RWPE2 (cell line): ENCODE data around the gene RNF207.

ENCODE experiments used
- ATAC-seq: fragments of 200-7000 bp; cut with Tn5 transposase; 3 replicates; pipeline ENCODE4 v1.9.1; 2021; ENCODE audit warnings: low read depth
- DNase-seq: peaks from one replicate; pipeline ENCODE4 v3.0.0-alpha.2; 2020; ENCODE audit warnings: low spot score
- H3K27ac ChIP-seq: fragments of 450-650 bp; 2 replicates; pipeline ENCODE4 v1.5.1; 2017; ENCODE audit warnings: mild to moderate bottlenecking; ENCODE audit not compliant: poor library complexity, severe bottlenecking
- H3K27me3 ChIP-seq: fragments of 250-450 bp; sonication (Bioruptor Pico); 2 replicates; pipeline ENCODE4 v1.5.1; 2021; ENCODE audit warnings: mild to moderate bottlenecking, moderate library complexity; ENCODE audit not compliant: insufficient read depth, poor library complexity, severe bottlenecking
- H3K36me3 ChIP-seq: fragments of 250-450 bp; sonication (Bioruptor Pico); 2 replicates; pipeline ENCODE4 v1.5.1; 2020; ENCODE audit warnings: low read depth, mild to moderate bottlenecking, moderate library complexity
- H3K4me1 ChIP-seq: fragments of 250-450 bp; sonication (Bioruptor Pico); 2 replicates; pipeline ENCODE4 v1.5.1; 2021; ENCODE audit warnings: mild to moderate bottlenecking, moderate library complexity; ENCODE audit not compliant: insufficient read depth, poor library complexity, severe bottlenecking
- H3K4me3 ChIP-seq: fragments of 250-450 bp; sonication (Bioruptor Pico); 2 replicates; pipeline ENCODE4 v1.5.1; 2021; ENCODE audit warnings: mild to moderate bottlenecking, moderate library complexity; ENCODE audit not compliant: severe bottlenecking
- H3K9me3 ChIP-seq: fragments of 250-450 bp; sonication (Bioruptor Pico); 2 replicates; pipeline ENCODE4 v1.5.1; 2021; ENCODE audit warnings: mild to moderate bottlenecking, moderate library complexity; ENCODE audit not compliant: severe bottlenecking
- CTCF ChIP-seq: fragments of 450-650 bp; IDR thresholded peaks from one replicate; pipeline ENCODE4 v1.5.1; 2017; ENCODE audit warnings: mild to moderate bottlenecking, moderate library complexity; ENCODE audit not compliant: poor library complexity, severe bottlenecking

Gene RNF207

GRCh38 chr1:6252374-6252710 lies 46.4 kb downstream of the RNF207 start:
- peaks cover 11% of the 10 kb centered on the region for H3K27me3 ChIP-seq
- DNase-seq (no peak), ATAC-seq (no peak)
- no peaks in the 10 kb centered on the region for H3K36me3 ChIP-seq
- no peaks in the 10 kb centered on the region for H3K9me3 ChIP-seq
- H3K27ac ChIP-seq: no peak overlapping the region
- no peak overlapping the region for H3K4me3 ChIP-seq
- no peak for TF ChIP-seq CTCF
- no peaks in the 10 kb centered on the region for H3K4me1 ChIP-seq

- H3K9me3 ChIP-seq: no peaks in the 10 kb centered on the region
- peaks cover 11% of the 10 kb centered on the region for H3K27me3 ChIP-seq
- no peaks in the 10 kb centered on the region for H3K36me3 ChIP-seq
- H3K4me1 ChIP-seq: no peaks in the 10 kb centered on the region
- no peak for ATAC-seq
- no peak for TF ChIP-seq CTCF
- no peak overlapping the region for H3K4me3 ChIP-seq
- no peak overlapping the region for H3K27ac ChIP-seq
- no peak for DNase-seq
Measured at GRCh38 chr1:6253380-6253779, 47.5 kb downstream of the RNF207 start.

- no peak for TF ChIP-seq CTCF
- Histone ChIP-seq H3K9me3 (no peaks in the 10 kb centered on the region), H3K27ac (no peak overlapping the region), H3K4me3 (no peak overlapping the region), H3K27me3 (peaks cover 5% of the 10 kb centered on the region), H3K4me1 (peaks cover 5% of the 10 kb centered on the region), H3K36me3 (no peaks in the 10 kb centered on the region)
- ATAC-seq: no peak
- DNase-seq: no peak
Measured at GRCh38 chr1:6254691-6255090, 48.8 kb downstream of the RNF207 start.

GRCh38 chr1:6256645-6257044 lies 50.7 kb downstream of the RNF207 start:
- H3K4me1 ChIP-seq: peaks cover 5% of the 10 kb centered on the region
- no peaks in the 10 kb centered on the region for H3K27me3 ChIP-seq
- H3K36me3 ChIP-seq: no peaks in the 10 kb centered on the region
- TF ChIP-seq CTCF: no peak
- H3K4me3 ChIP-seq: no peak overlapping the region
- ATAC-seq (no peak), DNase-seq (no peak)
- H3K9me3 ChIP-seq: no peaks in the 10 kb centered on the region
- no peak overlapping the region for H3K27ac ChIP-seq

- no peak for TF ChIP-seq CTCF
- no peaks in the 10 kb centered on the region for H3K9me3 ChIP-seq
- H3K27me3 ChIP-seq: no peaks in the 10 kb centered on the region
- DNase-seq: no peak
- ATAC-seq: no peak
- H3K27ac ChIP-seq: no peak overlapping the region
- no peaks in the 10 kb centered on the region for H3K36me3 ChIP-seq
- H3K4me3 ChIP-seq: no peak overlapping the region
- peaks cover 5% of the 10 kb centered on the region for H3K4me1 ChIP-seq
Measured at GRCh38 chr1:6257541-6258069, 51.7 kb downstream of the RNF207 start.
